Thoracic aorta (tissue), 2 donors: Measurements from ENCODE around the gene ADAMTS16. TPM values are rescaled to one million over a fixed set of nuclear protein-coding genes. Genes with fewer than 3 reads are reported as not detected.

Source experiments
- ATAC-seq: fragments of 150-250 bp; one replicate; pipeline ENCODE4 v1.8.0; 2017; ENCODE audit warnings: low read depth; ENCODE audit not compliant: insufficient number of reproducible peaks, low FRiP score
- DNase-seq: peaks from one replicate; pipeline ENCODE4 v3.0.0-alpha.2; 2020; ENCODE audit warnings: low spot score
- H3K27ac ChIP-seq, 2 donors: fragments of 200-600 bp; sonication (generic); 1 replicate in 1 of 2; 2 replicates in 1 of 2; pipeline ENCODE4 v1.5.1; 2016; ENCODE audit warnings: mild to moderate bottlenecking in 2 of 2, moderate library complexity in 2 of 2
- H3K27me3 ChIP-seq: fragments of 200-600 bp; sonication (generic); replicated peaks from 2 replicates; pipeline ENCODE4 v1.6.0; 2016; ENCODE audit warnings: mild to moderate bottlenecking; ENCODE audit not compliant: insufficient read depth
- H3K36me3 ChIP-seq: fragments of 200-600 bp; sonication (generic); one replicate; pipeline ENCODE4 v1.5.1; 2016
- H3K4me1 ChIP-seq, 2 donors: fragments of 200-600 bp; sonication (generic); 1 replicate in 1 of 2; 2 replicates in 1 of 2; pipeline versions ENCODE4 v1.5.1 to v1.6.0; 2016; ENCODE audit warnings: low read depth in 2 of 2, mild to moderate bottlenecking in 1 of 2; ENCODE audit not compliant: control insufficient read depth in 1 of 2
- H3K4me3 ChIP-seq: fragments of 200-600 bp; sonication (generic); 2 replicates; pipeline ENCODE4 v1.5.1; 2016; ENCODE audit warnings: mild to moderate bottlenecking
- H3K9me3 ChIP-seq: fragments of 200-600 bp; sonication (generic); 2 replicates; pipeline ENCODE4 v1.5.1; 2016
- total RNA-seq, 2 donors: library from RNA; depleted of rRNA; stranded (reverse); fragments of >200 nt; gene quantifications; one replicate each; pipeline versions ENCODE4 v1.1.0 to v1.2.3, GENCODE V29; 2016
- TF ChIP-seq, protein P1 (sequence below): fragments of 200-600 bp; sonication (generic); IDR thresholded peaks from one replicate; pipeline ENCODE4 v1.5.1; 2019; ENCODE audit warnings: antibody characterized with exemption

Gene ADAMTS16
- total RNA-seq, 2 donors from 2014 or later: not detected

DNA sequence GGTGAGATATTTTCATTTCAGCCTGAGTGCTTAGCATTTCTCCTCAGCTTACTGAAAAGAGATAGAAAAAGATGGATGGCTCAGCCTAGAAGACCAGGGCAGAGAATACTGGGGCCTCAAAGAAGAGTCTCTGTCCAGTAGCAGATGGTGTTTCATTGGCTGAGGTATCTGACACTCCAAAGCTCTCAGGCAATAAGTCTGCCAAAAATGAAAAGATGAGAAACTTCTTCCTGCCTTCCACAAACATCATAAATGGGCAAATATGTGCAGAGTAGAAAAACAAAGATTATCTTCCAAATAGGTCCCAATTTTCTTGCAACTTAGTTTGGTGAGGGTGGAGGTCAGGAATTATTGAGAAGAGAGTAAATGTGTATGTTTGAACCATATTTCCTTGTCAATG lies 195.0 kb downstream of the ADAMTS16 start:
- Histone ChIP-seq H3K27ac (no peak overlapping the region), H3K27me3 (no peaks in the 10 kb centered on the region), H3K36me3 (no peaks in the 10 kb centered on the region), H3K4me3 (no peak overlapping the region), H3K4me1 (no peaks in the 10 kb centered on the region), H3K9me3 (no peaks in the 10 kb centered on the region)
- TF ChIP-seq, protein P1, sequence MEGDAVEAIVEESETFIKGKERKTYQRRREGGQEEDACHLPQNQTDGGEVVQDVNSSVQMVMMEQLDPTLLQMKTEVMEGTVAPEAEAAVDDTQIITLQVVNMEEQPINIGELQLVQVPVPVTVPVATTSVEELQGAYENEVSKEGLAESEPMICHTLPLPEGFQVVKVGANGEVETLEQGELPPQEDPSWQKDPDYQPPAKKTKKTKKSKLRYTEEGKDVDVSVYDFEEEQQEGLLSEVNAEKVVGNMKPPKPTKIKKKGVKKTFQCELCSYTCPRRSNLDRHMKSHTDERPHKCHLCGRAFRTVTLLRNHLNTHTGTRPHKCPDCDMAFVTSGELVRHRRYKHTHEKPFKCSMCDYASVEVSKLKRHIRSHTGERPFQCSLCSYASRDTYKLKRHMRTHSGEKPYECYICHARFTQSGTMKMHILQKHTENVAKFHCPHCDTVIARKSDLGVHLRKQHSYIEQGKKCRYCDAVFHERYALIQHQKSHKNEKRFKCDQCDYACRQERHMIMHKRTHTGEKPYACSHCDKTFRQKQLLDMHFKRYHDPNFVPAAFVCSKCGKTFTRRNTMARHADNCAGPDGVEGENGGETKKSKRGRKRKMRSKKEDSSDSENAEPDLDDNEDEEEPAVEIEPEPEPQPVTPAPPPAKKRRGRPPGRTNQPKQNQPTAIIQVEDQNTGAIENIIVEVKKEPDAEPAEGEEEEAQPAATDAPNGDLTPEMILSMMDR: no peak
- DNase-seq (no peak), ATAC-seq (no peak)

GRCh38 chr5:5335700-5336264 lies 195.7 kb downstream of the ADAMTS16 start:
- H3K4me1 ChIP-seq: peaks cover 3 to 5% of the 10 kb centered on the region in 2 donors
- ATAC-seq (no peak), DNase-seq (no peak)
- no peaks in the 10 kb centered on the region for H3K27me3 ChIP-seq
- TF ChIP-seq, protein P1: no peak
- no peak overlapping the region for H3K27ac ChIP-seq
- no peak overlapping the region for H3K4me3 ChIP-seq
- H3K36me3 ChIP-seq: no peaks in the 10 kb centered on the region
- H3K9me3 ChIP-seq: no peaks in the 10 kb centered on the region

GRCh38 chr5:5339257-5339656 lies 199.1 kb downstream of the ADAMTS16 start:
- Histone ChIP-seq H3K9me3 (no peaks in the 10 kb centered on the region), H3K27me3 (no peaks in the 10 kb centered on the region), H3K36me3 (no peaks in the 10 kb centered on the region), H3K27ac (no peak overlapping the region), H3K4me3 (no peak overlapping the region), H3K4me1 (peaks cover 3 to 6% of the 10 kb centered on the region in 2 donors)
- DNase-seq: no peak
- TF ChIP-seq, protein P1: no peak
- no peak for ATAC-seq

GRCh38 chr5:5340206-5340729 lies 200.1 kb downstream of the ADAMTS16 start:
- no peaks in the 10 kb centered on the region for H3K9me3 ChIP-seq
- H3K27me3 ChIP-seq: no peaks in the 10 kb centered on the region
- peaks cover 3 to 6% of the 10 kb centered on the region in 2 donors for H3K4me1 ChIP-seq
- H3K4me3 ChIP-seq: peak overlapping the region; percentile 54
- H3K27ac ChIP-seq: peak overlapping the region; percentile 31 to 42
- DNase-seq (peak; percentile 22), ATAC-seq (peak; percentile 91)
- TF ChIP-seq, protein P1: no peak
- no peaks in the 10 kb centered on the region for H3K36me3 ChIP-seq

DNA sequence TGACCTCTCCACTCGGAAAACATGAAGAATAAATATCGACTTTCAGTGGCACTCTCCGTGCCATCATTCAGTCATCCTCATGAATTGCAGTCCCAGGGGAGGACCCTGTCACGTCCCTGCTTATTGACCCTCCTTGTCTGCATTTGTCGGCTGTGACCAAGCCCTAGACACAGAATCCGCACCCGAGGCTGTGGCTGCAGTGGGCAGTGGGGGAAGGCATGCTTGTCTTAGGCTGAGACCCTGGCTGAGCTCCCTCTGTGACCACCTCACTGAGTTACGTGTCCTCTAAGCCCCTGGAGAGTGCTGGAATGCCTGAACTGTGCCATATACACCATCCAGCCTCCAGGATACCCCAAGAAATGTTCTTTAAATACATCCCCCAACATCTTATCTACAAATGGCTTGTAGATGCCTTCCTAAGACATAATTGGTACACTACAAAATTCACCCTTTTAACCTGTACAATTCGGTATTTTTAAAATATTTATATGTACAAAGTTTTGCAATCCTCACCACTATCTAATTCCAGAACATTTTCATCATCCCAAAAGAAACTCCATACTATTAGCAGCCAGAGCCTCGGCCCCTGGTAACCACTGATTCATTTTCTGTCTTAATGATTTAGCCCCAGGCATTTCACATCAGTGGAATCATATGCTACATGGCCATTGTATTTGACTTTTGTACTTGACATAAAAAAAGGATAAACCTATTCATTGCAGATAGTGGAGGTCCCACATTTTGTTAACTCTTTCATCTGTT lies 201.6 kb downstream of the ADAMTS16 start:
- Histone ChIP-seq H3K4me1 (peaks cover 3 to 6% of the 10 kb centered on the region in 2 donors), H3K36me3 (no peaks in the 10 kb centered on the region), H3K27ac (no peak overlapping the region), H3K9me3 (no peaks in the 10 kb centered on the region), H3K4me3 (no peak overlapping the region), H3K27me3 (no peaks in the 10 kb centered on the region)
- DNase-seq (no peak), ATAC-seq (no peak)
- TF ChIP-seq, protein P1: no peak
